H1 (cell line): ENCODE measurements around the gene ZNF777. TPM values are rescaled to one million over a fixed set of nuclear protein-coding genes. Genes with fewer than 3 reads are reported as not detected.

ENCODE experiments used
- CTCF ChIA-PET: fragments of 300-600 bp; sonication (Branson Sonifier 250); formaldehyde crosslinking; loops from one replicate; lab custom pipeline; 2021; ENCODE audit not compliant: partially characterized antibody; lab: Charles Lee
- POLR2A ChIA-PET: fragments of 300-600 bp; sonication (Branson Sonifier 250); formaldehyde crosslinking; loops from one replicate; lab custom pipeline; 2021; ENCODE audit warnings: inconsistent platforms; ENCODE audit not compliant: partially characterized antibody; lab: Charles Lee
- DNase-seq, 2 experiments: peaks; one replicate each; pipeline versions ENCODE4 v3.0.0 to v3.0.0-alpha.2; 2010 to 2022; ENCODE audit warnings: low spot score in 2 of 2, low read depth in 1 of 2, mixed read lengths in 1 of 2
- FAIRE-seq: peaks from 2 replicates; lab custom pipeline; 2011; peaks lifted over from hg19 to GRCh38; lab: Jason Lieb, UNC
- H2AFZ ChIP-seq: 2 replicates; pipeline ENCODE4 v1.8.1; 2012; ENCODE audit warnings: low read length, inconsistent platforms
- H2AK5ac ChIP-seq: 2 replicates; pipeline ENCODE4 v1.6.1; 2013; ENCODE audit warnings: low read depth, low read length
- H2BK120ac ChIP-seq: replicated peaks from 2 replicates; pipeline ENCODE3; 2013; ENCODE audit warnings: low read depth, low read length, inconsistent platforms
- H2BK12ac ChIP-seq: 2 replicates; pipeline ENCODE4 v1.6.1; 2013; ENCODE audit warnings: low read depth, low read length
- H2BK15ac ChIP-seq: 2 replicates; pipeline ENCODE4 v1.6.1; 2013; ENCODE audit warnings: low read length
- H2BK20ac ChIP-seq: 2 replicates; pipeline ENCODE4 v1.6.1; 2013; ENCODE audit warnings: low read length
- H2BK5ac ChIP-seq: 2 replicates; pipeline ENCODE4 v1.6.1; 2013; ENCODE audit warnings: low read depth, low read length
- H3K14ac ChIP-seq: 2 replicates; pipeline ENCODE4 v1.6.1; 2013; ENCODE audit warnings: inconsistent platforms; ENCODE audit not compliant: insufficient read length
- H3K18ac ChIP-seq: 2 replicates; pipeline ENCODE4 v1.6.1; 2013; ENCODE audit warnings: low read length; ENCODE audit errors: extremely low read depth
- H3K23ac ChIP-seq: 2 replicates; pipeline ENCODE4 v1.6.1; 2013; ENCODE audit warnings: inconsistent platforms; ENCODE audit not compliant: insufficient read length
- H3K23me2 ChIP-seq: 2 replicates; pipeline ENCODE4 v1.6.1; 2013; ENCODE audit warnings: low read depth, low read length
- H3K27ac ChIP-seq: 2 replicates; pipeline ENCODE4 v1.6.1; 2011; ENCODE audit warnings: low read depth, low read length, inconsistent platforms
- H3K27me3 ChIP-seq, 4 experiments: replicated peaks in 1 of 4; 1 replicate in 1 of 4; 2 replicates in 3 of 4; pipeline versions ENCODE4 v1.6.1 to v1.8.1; 2011 to 2013; ENCODE audit warnings: low read length in 3 of 4, mild to moderate bottlenecking in 3 of 4, inconsistent platforms in 2 of 4, mixed read lengths in 2 of 4, moderate library complexity in 1 of 4; ENCODE audit not compliant: control insufficient read depth in 3 of 4, insufficient read depth in 3 of 4; ENCODE audit errors: extremely low read depth in 1 of 4
- H3K36me3 ChIP-seq, 4 experiments: 2 replicates each; pipeline versions ENCODE4 v1.6.1 to v1.8.1; 2011 to 2013; ENCODE audit warnings: mild to moderate bottlenecking in 4 of 4, low read length in 3 of 4, moderate library complexity in 2 of 4, control low read depth in 1 of 4, inconsistent platforms in 1 of 4; ENCODE audit not compliant: insufficient read depth in 4 of 4, control insufficient read depth in 2 of 4
- H3K4ac ChIP-seq: replicated peaks from 2 replicates; pipeline ENCODE3; 2013; ENCODE audit warnings: low read length, low read depth, mixed read lengths, inconsistent platforms; ENCODE audit not compliant: insufficient read length
- H3K4me1 ChIP-seq, 4 experiments: replicated peaks in 1 of 4; 1 replicate in 1 of 4; 2 replicates in 3 of 4; pipeline versions ENCODE4 v1.6.1 to v1.8.1; 2011 to 2013; ENCODE audit warnings: low read length in 3 of 4, inconsistent platforms in 2 of 4, mixed read lengths in 1 of 4; ENCODE audit not compliant: insufficient read depth in 4 of 4, control insufficient read depth in 3 of 4
- H3K4me2 ChIP-seq, 2 experiments: 2 replicates each; pipeline versions ENCODE4 v1.6.1 to v1.8.1; 2011 to 2013; ENCODE audit warnings: low read depth in 2 of 2, low read length in 2 of 2, control low read depth in 1 of 2, inconsistent platforms in 1 of 2, mild to moderate bottlenecking in 1 of 2; ENCODE audit not compliant: insufficient read depth in 1 of 2
- H3K4me3 ChIP-seq, 4 experiments: fragments of 200-600, 300-600 bp in 1 of 4; sonication (generic), shearing (Covaris generic), sonication (Bioruptor Twin) in 1 of 4; 2 replicates each; pipeline versions ENCODE4 v1.5.1 to v1.8.1; 2011 to 2016; ENCODE audit warnings: low read length in 4 of 4, low read depth in 3 of 4, control low read depth in 2 of 4, inconsistent platforms in 2 of 4, mild to moderate bottlenecking in 2 of 4, mixed read lengths in 1 of 4, moderate library complexity in 1 of 4; ENCODE audit not compliant: insufficient read depth in 2 of 4; ENCODE audit errors: extremely low read depth in 1 of 4
- H3K56ac ChIP-seq: replicated peaks from 2 replicates; pipeline ENCODE3; 2013; ENCODE audit warnings: low read depth, mild to moderate bottlenecking, mixed read lengths, low read length, inconsistent platforms; ENCODE audit not compliant: insufficient read length
- H3K79me1 ChIP-seq: 2 replicates; pipeline ENCODE4 v1.6.1; 2013; ENCODE audit warnings: low read depth, low read length, control low read depth
- H3K79me2 ChIP-seq, 2 experiments: 2 replicates each; pipeline versions ENCODE4 v1.6.1 to v1.8.1; 2012 to 2013; ENCODE audit warnings: low read length in 2 of 2, mild to moderate bottlenecking in 2 of 2, inconsistent platforms in 1 of 2; ENCODE audit not compliant: insufficient read depth in 2 of 2, control insufficient read depth in 1 of 2
- H3K9ac ChIP-seq, 4 experiments: replicated peaks in 1 of 4; 1 replicate in 1 of 4; 2 replicates in 3 of 4; pipeline versions ENCODE4 v1.6.1 to v1.8.1; 2011 to 2013; ENCODE audit warnings: low read depth in 3 of 4, low read length in 3 of 4, control low read depth in 2 of 4, mild to moderate bottlenecking in 2 of 4, moderate library complexity in 2 of 4, inconsistent platforms in 1 of 4; ENCODE audit errors: extremely low read depth in 1 of 4
- H3K9me3 ChIP-seq, 2 experiments: 2 replicates each; pipeline versions ENCODE4 v1.6.1 to v1.8.1; 2012 to 2013; ENCODE audit warnings: mild to moderate bottlenecking in 2 of 2, moderate library complexity in 2 of 2, control low read depth in 1 of 2, inconsistent platforms in 1 of 2, low read depth in 1 of 2, low read length in 1 of 2, mixed read lengths in 1 of 2; ENCODE audit not compliant: insufficient read depth in 2 of 2
- H4K20me1 ChIP-seq, 2 experiments: replicated peaks in 1 of 2; 2 replicates each; pipeline versions ENCODE3 to v1.8.1; 2011 to 2013; ENCODE audit warnings: inconsistent platforms in 2 of 2, low read length in 2 of 2, mild to moderate bottlenecking in 1 of 2; ENCODE audit not compliant: insufficient read depth in 2 of 2, control insufficient read depth in 1 of 2
- H4K5ac ChIP-seq: 2 replicates; pipeline ENCODE4 v1.6.1; 2013; ENCODE audit warnings: low read length, low read depth, mixed read lengths, inconsistent platforms; ENCODE audit not compliant: insufficient read length
- H4K8ac ChIP-seq: 2 replicates; pipeline ENCODE4 v1.8.0; 2013; ENCODE audit warnings: mild to moderate bottlenecking, moderate library complexity, low read length, inconsistent platforms; ENCODE audit not compliant: insufficient read depth; ENCODE audit errors: extremely low read depth
- H4K91ac ChIP-seq: replicated peaks from 2 replicates; pipeline ENCODE3; 2013; ENCODE audit warnings: low read length, mixed read lengths, inconsistent platforms; ENCODE audit not compliant: insufficient read length
- BACH1 ChIP-seq: IDR thresholded peaks from 2 replicates; pipeline ENCODE4 v1.6.1; 2012; ENCODE audit warnings: low read length, improper control_type of control experiment
- BCL11A ChIP-seq, 2 experiments: IDR thresholded peaks; one replicate each; pipeline ENCODE4 v1.6.1; 2011; ENCODE audit warnings: low read depth in 2 of 2, low read length in 2 of 2, mild to moderate bottlenecking in 2 of 2
- CBX8 ChIP-seq: fragments of 300-800, 300-1000 bp; sonication (generic); IDR thresholded peaks from 2 replicates; pipeline ENCODE4 v1.7.1; 2016; ENCODE audit warnings: low read depth, low read length, borderline replicate concordance
- CHD2 ChIP-seq: IDR thresholded peaks from 2 replicates; pipeline ENCODE4 v1.6.1; 2012; ENCODE audit warnings: low read length, improper control_type of control experiment
- CREB1 ChIP-seq: IDR thresholded peaks from 2 replicates; pipeline ENCODE4 v1.6.1; 2012; ENCODE audit warnings: inconsistent platforms
- JUN ChIP-seq: IDR thresholded peaks from 2 replicates; pipeline ENCODE4 v1.6.1; 2011; ENCODE audit warnings: low read depth, mild to moderate bottlenecking, improper control_type of control experiment, low read length
- KDM1A ChIP-seq: fragments of 200-600, 300-600 bp; sonication (generic); IDR thresholded peaks from 2 replicates; pipeline ENCODE4 v1.7.1; 2016; ENCODE audit warnings: mild to moderate bottlenecking, low read length, borderline replicate concordance
- KDM5A ChIP-seq: fragments of 200-600 bp; IDR thresholded peaks from 2 replicates; pipeline ENCODE4 v1.7.1; 2012; ENCODE audit warnings: mild to moderate bottlenecking, low read length, inconsistent platforms, mixed read lengths
- RAD21 ChIP-seq, 2 experiments: IDR thresholded peaks in 1 of 2; conservative IDR thresholded peaks in 1 of 2; 2 replicates each; pipeline ENCODE4 v1.6.1; 2011; ENCODE audit warnings: low read depth in 2 of 2, low read length in 2 of 2, improper control_type of control experiment in 1 of 2, inconsistent platforms in 1 of 2, mild to moderate bottlenecking in 1 of 2, moderate library complexity in 1 of 2
- SIN3A ChIP-seq, 2 experiments: IDR thresholded peaks in 1 of 2; conservative IDR thresholded peaks in 1 of 2; 2 replicates each; pipeline ENCODE4 v1.6.1; 2011 to 2012; ENCODE audit warnings: low read length in 2 of 2, improper control_type of control experiment in 1 of 2, low read depth in 1 of 2, mild to moderate bottlenecking in 1 of 2
- TCF12 ChIP-seq: IDR thresholded peaks from 2 replicates; pipeline ENCODE4 v1.6.1; 2011; ENCODE audit warnings: low read depth, mild to moderate bottlenecking, low read length
- WGBS, 2 experiments: shearing (Covaris generic) in 1 of 2; methylation state at CpG; one replicate each; pipeline versions ENCODE4 v1.1.6 to v1.1.7; 2013 to 2015; ENCODE audit warnings: low lambda C conversion rate in 2 of 2, mixed read lengths in 2 of 2, inconsistent platforms in 1 of 2, low coverage in 1 of 2, missing lambda C conversion rate in 1 of 2; ENCODE audit not compliant: insufficient replicate concordance in 2 of 2, insufficient coverage in 1 of 2, insufficient read length in 1 of 2; ENCODE audit errors: extremely low coverage in 1 of 2, missing lambda C conversion rate in 1 of 2; 5-methylcytosine and 5-hydroxymethylcytosine counted together
- polyA plus RNA-seq, 7 experiments: library from polyadenylated mRNA; depleted of rRNA in 3 of 7; stranded (reverse) in 5 of 7; unstranded in 2 of 7; fragments of >200 nt in 5 of 7; fragments of 200-250 nt in 2 of 7; gene quantifications; 1 replicate in 5 of 7; 2 replicates in 1 of 7; 4 replicates in 1 of 7; pipeline versions ENCODE4 v1.2.1 to v1.2.3, GENCODE V29; 2011 to 2013; ENCODE audit warnings: missing spikeins in 2 of 7, mixed read lengths in 2 of 7
- total RNA-seq: library from RNA; stranded (reverse); fragmentation: NEBNext Ultra II Directional; extraction: Animal tissue kit (Norgen Biotek cat#: 25700); gene quantifications from 2 replicates; pipeline ENCODE4 v1.2.1, GENCODE V29; 2021
- TF ChIP-seq, protein P1 (sequence below): IDR thresholded peaks from 2 replicates; pipeline ENCODE4 v1.6.1; 2012; ENCODE audit warnings: inconsistent platforms
- TF ChIP-seq, protein P2 (sequence below): IDR thresholded peaks from 2 replicates; pipeline ENCODE4 v1.6.1; 2011; ENCODE audit warnings: low read depth, mild to moderate bottlenecking, low read length; ENCODE audit not compliant: insufficient read depth

The ZNF777 gene
- total and polyA plus RNA-seq, 2 of the 8 experiments (the other 6 are each of a cell fraction or from before 2014, with no cell fraction given) = 8.0 to 10.1 TPM

DNA sequence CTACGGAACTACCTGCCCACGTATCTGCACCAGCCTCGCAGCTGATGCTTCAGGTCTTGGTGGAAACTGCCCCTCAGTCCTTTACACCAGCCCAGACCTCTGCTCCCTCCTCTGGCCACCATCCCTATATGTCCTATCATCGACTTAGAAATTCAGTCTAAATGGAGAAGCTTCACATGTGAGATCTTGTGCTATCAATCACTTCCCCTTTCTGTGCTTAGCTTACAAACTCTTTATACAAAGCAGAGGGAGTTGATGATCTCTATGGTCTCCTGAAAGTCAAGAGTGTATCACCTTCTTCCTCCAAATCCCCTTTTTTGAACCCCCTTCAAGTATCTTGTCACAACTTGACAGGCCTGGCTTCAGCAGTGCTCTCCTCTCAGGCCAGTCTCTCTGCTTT lies 30.7 kb downstream of the ZNF777 start:
- Histone ChIP-seq H3K23me2 (no peaks in the 10 kb centered on the region), H3K18ac (no peak overlapping the region), H2BK120ac (no peak overlapping the region), H3K23ac (no peak overlapping the region), H3K27me3 (no peaks in the 10 kb centered on the region), H2AK5ac (no peak overlapping the region), H3K79me1 (no peaks in the 10 kb centered on the region), H4K91ac (no peak overlapping the region), H3K14ac (no peak overlapping the region), H3K9ac (no peak overlapping the region), H2AFZ (no peak overlapping the region), H4K5ac (no peak overlapping the region), H3K56ac (no peak overlapping the region), H3K36me3 (peaks cover 0 to 12% (median 0%) of the 10 kb centered on the region in 4 experiments; a peak in 3 of 8 replicates), H3K9me3 (no peaks in the 10 kb centered on the region), H2BK12ac (no peak overlapping the region), H3K4ac (no peak overlapping the region), H4K8ac (no peak overlapping the region), H3K79me2 (no peaks in the 10 kb centered on the region), H3K4me3 (no peak overlapping the region), H3K4me1 (no peaks in the 10 kb centered on the region), H3K4me2 (no peak overlapping the region), H4K20me1 (peaks cover 0 to 2% of the 10 kb centered on the region in 2 experiments), H3K27ac (no peak overlapping the region), H2BK20ac (no peak overlapping the region), H2BK15ac (no peak overlapping the region), H2BK5ac (no peak overlapping the region)
- DNase-seq = no peak
- WGBS, 2 experiments = 87% methylated on average over 4 of the region's 4 CpGs; no CpG with 5 or more reads in 1 of the 2 experiments
- ChIA-PET CTCF (interaction anchor here (0.9 to 2.7 kb wide), 10 partner anchors 9 to 169 kb away, joined by 3 to 9 read pairs (median 4); partner anchors contain the start of gene ZNF777), POLR2A (interaction anchor here (0.5 to 1.5 kb wide), 3 partner anchors 11 to 112 kb away, joined by 3 to 6 read pairs (median 3); no protein-coding TSS in a partner anchor)
- FAIRE-seq = no peak
- TF ChIP-seq RAD21 (IDR thresholded peaks at IDR 0.05 in 1 of 2, conservative IDR thresholded peaks at IDR 0.05 in 1 of 2; ENCODE audit: low read depth in 2 of 2, low read length in 2 of 2) (no peak), KDM1A (no peak), SIN3A (conservative IDR thresholded peaks at IDR 0.05 in 1 of 2, IDR thresholded peaks at IDR 0.05 in 1 of 2; ENCODE audit: low read depth in 1 of 2, low read length in 2 of 2) (no peak), TCF12 (no peak), BCL11A (IDR thresholded peaks at IDR 0.05; ENCODE audit: low read depth in 2 of 2, low read length in 2 of 2) (no peak), CBX8 (no peak), BACH1 (no peak), CHD2 (no peak), JUN (no peak), CREB1 (no peak), KDM5A (no peak)
- TF ChIP-seq, protein P1, sequence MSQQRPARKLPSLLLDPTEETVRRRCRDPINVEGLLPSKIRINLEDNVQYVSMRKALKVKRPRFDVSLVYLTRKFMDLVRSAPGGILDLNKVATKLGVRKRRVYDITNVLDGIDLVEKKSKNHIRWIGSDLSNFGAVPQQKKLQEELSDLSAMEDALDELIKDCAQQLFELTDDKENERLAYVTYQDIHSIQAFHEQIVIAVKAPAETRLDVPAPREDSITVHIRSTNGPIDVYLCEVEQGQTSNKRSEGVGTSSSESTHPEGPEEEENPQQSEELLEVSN = no peak
- TF ChIP-seq, protein P2, sequence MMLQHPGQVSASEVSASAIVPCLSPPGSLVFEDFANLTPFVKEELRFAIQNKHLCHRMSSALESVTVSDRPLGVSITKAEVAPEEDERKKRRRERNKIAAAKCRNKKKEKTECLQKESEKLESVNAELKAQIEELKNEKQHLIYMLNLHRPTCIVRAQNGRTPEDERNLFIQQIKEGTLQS = no peak
